Prostate gland (tissue), 2 donors: ENCODE measurements around the gene STK10.

Experiments used
- CTCF ChIP-seq, 4 experiments: fragments of 200-600 bp in 2 of 4; fragments of 450-650 bp in 2 of 4; sonication (generic) in 2 of 4; IDR thresholded peaks; 1 replicate in 3 of 4; 2 replicates in 1 of 4; pipeline ENCODE4 v1.5.1; 2016 to 2019; ENCODE audit warnings: antibody characterized with exemption in 4 of 4, mild to moderate bottlenecking in 2 of 4, moderate library complexity in 2 of 4
- POLR2A ChIP-seq: fragments of 450-650 bp; IDR thresholded peaks from one replicate; pipeline ENCODE4 v1.6.1; 2016; ENCODE audit warnings: antibody characterized with exemption, mild to moderate bottlenecking

DNA sequence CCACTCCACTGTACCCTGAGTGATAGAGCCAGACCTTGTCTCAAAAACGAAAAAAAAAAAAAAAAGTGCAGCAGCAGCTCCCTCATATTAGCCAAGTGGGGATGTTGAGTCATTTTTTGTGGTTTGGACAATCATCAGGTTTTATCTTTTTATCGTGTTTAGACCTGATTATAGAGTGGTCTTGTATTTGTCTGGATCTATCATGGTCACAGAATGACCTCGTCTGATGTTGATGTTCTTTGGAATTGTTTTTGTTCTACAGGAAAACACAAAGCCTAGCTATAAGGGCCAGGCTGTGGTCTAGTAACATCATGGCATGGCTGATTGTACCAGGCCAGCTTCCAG lies 179.9 kb downstream of the STK10 start:
- no peak for TF ChIP-seq POLR2A
- no peak for TF ChIP-seq CTCF (IDR thresholded peaks at IDR 0.05)
